Brain microvascular endothelial cell (primary cell): Measurements from ENCODE around the gene TFAP2E.
"Not testable (repeated sequence)": the region's sequence is repeated elsewhere in the genome, so short reads cannot be mapped to it uniquely, and the experiment has no call there.

ENCODE experiments used
- DNase-seq: peaks from one replicate; pipeline ENCODE4 v3.0.0-alpha.2; 2020
- H3K27ac ChIP-seq: fragments of 250-450 bp; sonication (Bioruptor Pico); 2 replicates; pipeline ENCODE4 v1.5.1; 2020; ENCODE audit warnings: mild to moderate bottlenecking, moderate library complexity
- H3K27me3 ChIP-seq: fragments of 250-450 bp; sonication (Bioruptor Pico); replicated peaks from 2 replicates; pipeline ENCODE4 v1.5.1; 2020; ENCODE audit warnings: mild to moderate bottlenecking
- H3K36me3 ChIP-seq: fragments of 250-450 bp; sonication (Bioruptor Pico); replicated peaks from 2 replicates; pipeline ENCODE4 v1.5.1; 2020; ENCODE audit warnings: mild to moderate bottlenecking
- H3K4me3 ChIP-seq: 2 replicates; pipeline ENCODE4 v1.5.1; 2011; ENCODE audit warnings: low read depth, mild to moderate bottlenecking, control low read depth, low read length, moderate library complexity
- in situ Hi-C: cut with HindIII; loops from 2 replicates; pipeline ENCODE4 v1.10.0; 2017; ENCODE audit warnings: low sequenced_read_pairs, low pct_ligation_motif_present
- TF ChIP-seq, protein P1 (sequence below): IDR thresholded peaks from 2 replicates; pipeline ENCODE4 v1.5.1; 2011; ENCODE audit warnings: low read depth, mild to moderate bottlenecking, moderate library complexity, low read length, control low read depth, inconsistent platforms; ENCODE audit errors: missing control alignments

TFAP2E gene

DNA sequence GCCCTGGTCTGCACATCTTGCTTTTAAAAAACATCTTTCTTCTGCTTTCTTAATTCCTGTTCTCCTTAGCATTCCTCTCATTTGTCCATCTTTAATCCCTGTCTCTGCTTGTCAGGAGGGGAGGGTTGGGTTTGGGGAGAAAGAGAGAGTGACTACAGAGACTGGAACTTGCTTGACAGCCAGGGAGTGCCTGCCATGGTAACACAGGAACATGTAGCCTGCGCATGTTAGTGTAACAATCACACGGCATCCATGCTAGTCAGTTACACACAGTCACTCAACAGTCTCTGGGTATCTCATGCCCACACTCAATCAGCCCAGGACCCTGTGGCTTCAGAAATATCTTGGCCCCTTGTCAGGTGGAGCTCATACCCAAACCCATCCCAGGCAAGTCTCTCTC lies 818 bp upstream of the TFAP2E start:
- Histone ChIP-seq H3K27ac (no peak overlapping the region), H3K36me3 (no peaks in the 10 kb centered on the region), H3K27me3 (peaks cover 33% of the 10 kb centered on the region), H3K4me3 (no peak overlapping the region)
- in situ Hi-C loops: no loop called here
- DNase-seq: no peak
- TF ChIP-seq, protein P1, sequence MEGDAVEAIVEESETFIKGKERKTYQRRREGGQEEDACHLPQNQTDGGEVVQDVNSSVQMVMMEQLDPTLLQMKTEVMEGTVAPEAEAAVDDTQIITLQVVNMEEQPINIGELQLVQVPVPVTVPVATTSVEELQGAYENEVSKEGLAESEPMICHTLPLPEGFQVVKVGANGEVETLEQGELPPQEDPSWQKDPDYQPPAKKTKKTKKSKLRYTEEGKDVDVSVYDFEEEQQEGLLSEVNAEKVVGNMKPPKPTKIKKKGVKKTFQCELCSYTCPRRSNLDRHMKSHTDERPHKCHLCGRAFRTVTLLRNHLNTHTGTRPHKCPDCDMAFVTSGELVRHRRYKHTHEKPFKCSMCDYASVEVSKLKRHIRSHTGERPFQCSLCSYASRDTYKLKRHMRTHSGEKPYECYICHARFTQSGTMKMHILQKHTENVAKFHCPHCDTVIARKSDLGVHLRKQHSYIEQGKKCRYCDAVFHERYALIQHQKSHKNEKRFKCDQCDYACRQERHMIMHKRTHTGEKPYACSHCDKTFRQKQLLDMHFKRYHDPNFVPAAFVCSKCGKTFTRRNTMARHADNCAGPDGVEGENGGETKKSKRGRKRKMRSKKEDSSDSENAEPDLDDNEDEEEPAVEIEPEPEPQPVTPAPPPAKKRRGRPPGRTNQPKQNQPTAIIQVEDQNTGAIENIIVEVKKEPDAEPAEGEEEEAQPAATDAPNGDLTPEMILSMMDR: no peak

DNA sequence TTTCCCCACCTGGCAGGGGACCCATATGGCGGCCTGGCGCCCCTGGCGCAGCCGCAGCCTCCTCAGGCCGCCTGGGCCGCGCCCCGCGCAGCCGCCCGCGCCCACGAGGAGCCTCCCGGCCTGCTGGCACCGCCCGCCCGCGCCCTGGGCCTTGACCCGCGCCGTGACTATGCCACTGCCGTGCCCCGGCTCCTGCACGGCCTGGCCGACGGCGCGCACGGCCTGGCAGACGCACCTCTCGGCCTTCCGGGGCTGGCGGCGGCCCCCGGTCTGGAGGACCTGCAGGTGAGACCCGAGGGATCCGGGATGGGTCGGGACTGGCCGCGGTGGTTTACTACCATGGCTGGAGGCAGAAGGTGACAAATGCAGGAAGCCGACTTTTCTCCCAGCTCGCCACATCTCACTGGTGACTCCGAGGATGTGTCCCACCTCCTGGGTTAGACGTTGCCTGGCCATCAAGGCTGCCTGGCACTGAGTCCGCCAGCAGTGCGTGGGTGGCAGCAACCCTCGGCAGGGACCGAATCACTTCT lies 1.1 kb downstream of the TFAP2E start:
- Histone ChIP-seq H3K27me3 (peaks cover 34% of the 10 kb centered on the region), H3K4me3 (no peak overlapping the region), H3K27ac (no peak overlapping the region), H3K36me3 (no peaks in the 10 kb centered on the region)
- TF ChIP-seq, protein P1: no peak
- DNase-seq: no peak
- in situ Hi-C loops: no loop called here

DNA sequence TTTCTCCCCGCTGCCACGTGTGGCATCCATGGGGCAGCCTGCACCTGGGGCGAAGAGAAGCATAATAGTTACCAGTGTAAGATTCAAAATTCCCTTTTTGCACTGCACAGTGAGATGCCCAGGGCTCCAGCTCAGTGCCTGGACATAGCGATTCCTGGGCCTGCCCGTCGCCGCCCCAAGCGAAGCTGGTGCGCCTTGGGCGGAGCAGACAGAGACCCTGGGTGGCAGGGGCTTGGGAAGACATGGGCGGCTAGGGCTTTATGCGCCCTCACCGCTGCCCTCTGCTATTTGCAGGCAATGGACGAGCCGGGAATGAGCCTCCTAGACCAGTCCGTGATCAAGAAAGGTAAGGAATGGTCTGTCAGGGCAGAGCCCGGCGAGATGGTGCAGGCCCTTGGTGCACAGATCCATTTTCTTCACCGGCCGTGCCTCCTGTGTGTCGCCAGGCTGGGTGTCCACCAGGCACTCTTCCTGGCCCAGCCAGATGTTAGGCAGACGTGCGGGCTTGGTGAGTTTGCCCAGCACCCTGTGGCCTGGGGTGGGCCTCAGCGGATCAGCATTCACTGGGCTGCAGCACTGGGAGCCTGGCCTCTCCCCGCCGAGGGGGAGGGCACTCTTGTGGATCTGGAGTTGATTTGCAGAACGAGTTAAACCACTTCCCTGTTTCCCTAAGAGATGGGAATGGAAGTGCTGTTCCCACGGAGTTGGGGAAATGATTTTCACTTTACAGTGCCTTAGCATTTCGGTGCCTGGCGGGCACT lies 1.7 kb downstream of the TFAP2E start:
- Histone ChIP-seq H3K27me3 (peaks cover 34% of the 10 kb centered on the region), H3K27ac (no peak overlapping the region), H3K4me3 (no peak overlapping the region), H3K36me3 (no peaks in the 10 kb centered on the region)
- TF ChIP-seq, protein P1: no peak
- in situ Hi-C loops: no loop called here
- DNase-seq: no peak

DNA sequence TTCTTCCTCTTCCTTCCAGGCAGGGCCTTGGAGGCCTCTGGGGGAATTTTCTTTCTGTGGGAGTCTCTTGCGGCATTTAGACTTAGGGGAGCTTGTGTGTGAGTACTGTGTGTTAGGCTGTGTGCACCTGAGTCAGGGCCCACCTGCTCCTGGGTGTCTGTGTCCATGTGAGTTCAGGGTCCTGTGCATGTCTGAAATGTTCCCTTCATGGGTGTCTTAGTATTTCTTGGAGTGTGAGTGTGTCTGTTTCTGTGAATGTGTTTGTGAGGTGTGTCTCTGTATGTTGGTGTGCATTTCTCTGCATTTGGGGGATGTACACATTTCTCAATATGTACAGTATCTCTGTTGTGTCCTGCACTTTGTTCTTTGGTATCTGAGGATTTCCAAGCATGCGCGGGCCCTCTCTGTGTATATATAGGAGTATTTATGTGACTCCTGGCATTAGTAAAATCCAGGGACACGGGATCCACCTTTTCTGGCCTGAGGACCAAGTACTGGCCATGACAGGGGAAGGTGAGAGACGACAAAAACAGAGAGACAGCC lies 2.4 kb downstream of the TFAP2E start:
- Histone ChIP-seq H3K27ac (no peak overlapping the region), H3K4me3 (no peak overlapping the region), H3K36me3 (no peaks in the 10 kb centered on the region), H3K27me3 (peaks cover 34% of the 10 kb centered on the region)
- TF ChIP-seq, protein P1: no peak
- DNase-seq: no peak
- in situ Hi-C loops: no loop called here

DNA sequence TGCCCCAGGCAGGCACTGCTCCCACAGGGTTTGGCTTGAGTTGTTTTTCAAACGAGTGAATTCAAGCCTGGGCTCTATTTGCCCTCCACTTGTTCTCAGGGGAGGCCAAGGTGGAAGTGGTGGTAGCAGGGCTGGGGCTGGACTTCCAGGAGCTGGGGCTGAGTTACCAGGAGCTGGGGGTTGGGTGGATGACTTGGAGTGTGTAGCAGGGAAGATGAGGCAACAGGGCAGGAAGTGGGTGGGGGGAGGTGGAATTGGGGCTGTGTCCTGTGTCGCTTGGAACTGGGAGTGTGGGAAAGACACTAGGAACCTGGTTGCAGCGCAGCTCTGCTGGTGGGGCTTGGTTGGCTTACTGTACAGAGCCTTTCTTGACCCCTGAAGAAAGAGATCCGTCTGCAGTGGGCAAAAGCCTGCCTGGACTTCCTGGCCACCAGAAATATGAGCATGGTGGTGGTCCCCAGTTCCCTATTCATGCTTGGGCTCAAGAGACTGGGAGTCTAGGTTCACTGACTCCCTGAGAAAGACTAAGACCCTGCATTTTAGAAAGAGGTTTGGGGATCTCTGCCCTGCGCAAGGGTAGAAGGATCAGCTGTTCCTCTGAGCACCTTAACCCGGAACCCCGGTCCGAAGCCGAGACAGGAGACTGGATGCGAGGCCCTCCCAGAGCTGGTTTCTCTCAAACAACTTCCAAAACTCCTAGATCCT lies 3.1 kb downstream of the TFAP2E start:
- TF ChIP-seq, protein P1: no peak
- in situ Hi-C loops: no loop called here
- no peak for DNase-seq
- Histone ChIP-seq H3K36me3 (no peaks in the 10 kb centered on the region), H3K27ac (no peak overlapping the region), H3K27me3 (peaks cover 34% of the 10 kb centered on the region), H3K4me3 (no peak overlapping the region)

DNA sequence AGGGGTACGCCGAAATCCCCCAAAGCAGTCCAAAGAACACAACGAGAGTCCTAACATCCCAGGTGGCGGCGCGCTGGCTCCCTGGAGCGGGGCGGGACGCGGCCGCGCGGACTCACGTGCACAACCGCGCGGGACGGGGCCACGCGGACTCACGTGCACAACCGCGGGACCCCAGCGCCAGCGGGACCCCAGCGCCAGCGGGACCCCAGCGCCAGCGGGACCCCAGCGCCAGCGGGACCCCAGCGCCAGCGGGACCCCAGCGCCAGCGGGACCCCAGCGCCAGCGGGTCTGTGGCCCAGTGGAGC lies 3.6 kb downstream of the TFAP2E start:
- H3K36me3 ChIP-seq, H3K27ac ChIP-seq, in situ Hi-C loops, DNase-seq, H3K4me3 ChIP-seq: not testable (repeated sequence)
- peaks cover 34% of the 10 kb centered on the region for H3K27me3 ChIP-seq
